CD14-positive monocyte (primary cell): ENCODE results near the gene GAGE10. TPM values are rescaled to one million over a fixed set of nuclear protein-coding genes. Genes with fewer than 3 reads are reported as not detected.

Experiments
- DNase-seq, 3 donors: peaks; one replicate each; pipeline ENCODE4 v3.0.0-alpha.2; 2011 to 2022
- H2AFZ ChIP-seq: 2 replicates; pipeline ENCODE4 v1.6.0; 2012; ENCODE audit warnings: mild to moderate bottlenecking, low read depth, low read length, inconsistent platforms; ENCODE audit not compliant: insufficient read depth, poor library complexity, severe bottlenecking
- H3K27ac ChIP-seq, 2 donors: 1 replicate in 1 of 2; 2 replicates in 1 of 2; pipeline ENCODE4 v1.5.1; 2012 to 2013; ENCODE audit warnings: low read length in 2 of 2, control low read depth in 1 of 2, inconsistent platforms in 1 of 2, low read depth in 1 of 2, mild to moderate bottlenecking in 1 of 2
- H3K27me3 ChIP-seq, 2 donors: one replicate each; pipeline versions ENCODE4 v1.6.0 to v1.6.1; 2011 to 2013; ENCODE audit warnings: low read length in 2 of 2; ENCODE audit not compliant: control insufficient read depth in 2 of 2, insufficient read depth in 2 of 2
- H3K36me3 ChIP-seq, 2 donors: replicated peaks in 1 of 2; 1 replicate in 1 of 2; 2 replicates in 1 of 2; pipeline versions ENCODE4 v1.5.1 to v1.6.1; 2012 to 2013; ENCODE audit warnings: low read length in 2 of 2, control low read depth in 1 of 2, inconsistent platforms in 1 of 2, mild to moderate bottlenecking in 1 of 2; ENCODE audit not compliant: insufficient read depth in 2 of 2, control insufficient read depth in 1 of 2
- H3K4me1 ChIP-seq, 2 donors: 1 replicate in 1 of 2; 2 replicates in 1 of 2; pipeline versions ENCODE4 v1.5.1 to v1.6.1; 2012 to 2013; ENCODE audit warnings: low read length in 2 of 2, control low read depth in 1 of 2, inconsistent platforms in 1 of 2, mild to moderate bottlenecking in 1 of 2, moderate library complexity in 1 of 2; ENCODE audit not compliant: insufficient read depth in 2 of 2, control insufficient read depth in 1 of 2
- H3K4me2 ChIP-seq: replicated peaks from 2 replicates; pipeline ENCODE3; 2012; ENCODE audit warnings: low read length, moderate library complexity, mild to moderate bottlenecking; ENCODE audit not compliant: poor library complexity, severe bottlenecking; ENCODE audit errors: extremely low read depth
- H3K4me3 ChIP-seq, 3 experiments: fragments of 200-600 bp in 1 of 3; sonication (generic) in 1 of 3; replicated peaks in 1 of 3; 1 replicate in 2 of 3; 2 replicates in 1 of 3; pipeline ENCODE4 v1.5.1; 2011 to 2013; ENCODE audit warnings: low read length in 3 of 3, mild to moderate bottlenecking in 3 of 3, control low read depth in 2 of 3, low read depth in 2 of 3, inconsistent platforms in 1 of 3, moderate library complexity in 1 of 3
- H3K79me2 ChIP-seq: 2 replicates; pipeline ENCODE4 v1.6.0; 2012; ENCODE audit warnings: mild to moderate bottlenecking, control low read depth, inconsistent platforms, low read length, moderate library complexity; ENCODE audit not compliant: insufficient read depth
- H3K9ac ChIP-seq: 2 replicates; pipeline ENCODE4 v1.6.0; 2017; ENCODE audit warnings: low read length, mild to moderate bottlenecking; ENCODE audit not compliant: insufficient read depth, poor library complexity, severe bottlenecking
- H3K9me3 ChIP-seq, 2 donors: replicated peaks in 1 of 2; 1 replicate in 1 of 2; 2 replicates in 1 of 2; pipeline versions ENCODE4 v1.5.1 to v1.6.1; 2012 to 2013; ENCODE audit warnings: low read length in 2 of 2, control low read depth in 1 of 2; ENCODE audit not compliant: control insufficient read depth in 1 of 2, insufficient read depth in 1 of 2
- H4K20me1 ChIP-seq: 2 replicates; pipeline ENCODE4 v1.6.0; 2012; ENCODE audit warnings: mild to moderate bottlenecking, low read length, control low read depth, moderate library complexity; ENCODE audit not compliant: insufficient read depth
- H3K27ac Mint-ChIP-seq, 7 donors: one replicate each; pipeline ENCODE4 v1.8.0; 2020; ENCODE audit warnings: mild to moderate bottlenecking in 7 of 7, mixed read lengths in 7 of 7, moderate library complexity in 6 of 7, inconsistent platforms in 2 of 7
- H3K27me3 Mint-ChIP-seq, 3 donors: one replicate each; pipeline ENCODE4 v1.8.0; 2021 to 2022; ENCODE audit warnings: low read depth in 3 of 3, mild to moderate bottlenecking in 3 of 3, mixed read lengths in 3 of 3, moderate library complexity in 3 of 3, inconsistent platforms in 1 of 3
- H3K36me3 Mint-ChIP-seq, 2 donors: one replicate each; pipeline ENCODE4 v1.8.0; 2020; ENCODE audit warnings: mixed read lengths in 2 of 2, inconsistent platforms in 1 of 2, mild to moderate bottlenecking in 1 of 2
- H3K4me1 Mint-ChIP-seq: one replicate; pipeline ENCODE4 v1.8.0; 2020; ENCODE audit warnings: mild to moderate bottlenecking, mixed read lengths
- H3K4me3 Mint-ChIP-seq, 2 donors: one replicate each; pipeline ENCODE4 v1.8.0; 2020; ENCODE audit warnings: mild to moderate bottlenecking in 2 of 2, mixed read lengths in 2 of 2, moderate library complexity in 1 of 2
- H3K9me3 Mint-ChIP-seq, 7 donors: one replicate each; pipeline ENCODE4 v1.8.0; 2020 to 2022; ENCODE audit warnings: mixed read lengths in 7 of 7, mild to moderate bottlenecking in 6 of 7, moderate library complexity in 6 of 7, inconsistent platforms in 2 of 7
- WGBS: methylation state at CpG from one replicate; pipeline ENCODE4 v1.1.5; 2013; ENCODE audit warnings: missing lambda C conversion rate; ENCODE audit not compliant: insufficient coverage; 5-methylcytosine and 5-hydroxymethylcytosine counted together
- intact Hi-C, 2 donors: fragments of 100-400 bp; cut with micrococcal nuclease; formaldehyde crosslinking; loops; one replicate each; pipeline versions ENCODE4 v1.15.0 to v1.15.1; 2023
- polyA plus RNA-seq, 3 donors: library from polyadenylated mRNA; depleted of rRNA in 1 of 3; unstranded in 2 of 3; stranded (reverse) in 1 of 3; fragments of 300-500 nt in 2 of 3; fragments of >200 nt in 1 of 3; fragmentation: Illumina TruSeq in 2 of 3; gene quantifications; 1 replicate in 2 of 3; 2 replicates in 1 of 3; pipeline ENCODE4 v1.2.3, GENCODE V29; 2012 to 2021
- TF ChIP-seq, protein P1 (sequence below): fragments of 200-600 bp; IDR thresholded peaks from one replicate; pipeline ENCODE4 v1.8.0; 2022; ENCODE audit warnings: antibody characterized with exemption, mild to moderate bottlenecking

GAGE10 gene
- polyA plus RNA-seq, 3 donors, result not detected

- no peaks in the 10 kb centered on the region for H3K9me3 ChIP-seq
- TF ChIP-seq, protein P1, sequence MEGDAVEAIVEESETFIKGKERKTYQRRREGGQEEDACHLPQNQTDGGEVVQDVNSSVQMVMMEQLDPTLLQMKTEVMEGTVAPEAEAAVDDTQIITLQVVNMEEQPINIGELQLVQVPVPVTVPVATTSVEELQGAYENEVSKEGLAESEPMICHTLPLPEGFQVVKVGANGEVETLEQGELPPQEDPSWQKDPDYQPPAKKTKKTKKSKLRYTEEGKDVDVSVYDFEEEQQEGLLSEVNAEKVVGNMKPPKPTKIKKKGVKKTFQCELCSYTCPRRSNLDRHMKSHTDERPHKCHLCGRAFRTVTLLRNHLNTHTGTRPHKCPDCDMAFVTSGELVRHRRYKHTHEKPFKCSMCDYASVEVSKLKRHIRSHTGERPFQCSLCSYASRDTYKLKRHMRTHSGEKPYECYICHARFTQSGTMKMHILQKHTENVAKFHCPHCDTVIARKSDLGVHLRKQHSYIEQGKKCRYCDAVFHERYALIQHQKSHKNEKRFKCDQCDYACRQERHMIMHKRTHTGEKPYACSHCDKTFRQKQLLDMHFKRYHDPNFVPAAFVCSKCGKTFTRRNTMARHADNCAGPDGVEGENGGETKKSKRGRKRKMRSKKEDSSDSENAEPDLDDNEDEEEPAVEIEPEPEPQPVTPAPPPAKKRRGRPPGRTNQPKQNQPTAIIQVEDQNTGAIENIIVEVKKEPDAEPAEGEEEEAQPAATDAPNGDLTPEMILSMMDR, result no peak
- no peak overlapping the region for H3K4me3 Mint-ChIP-seq
- no peaks in the 10 kb centered on the region for H4K20me1 ChIP-seq
- no peaks in the 10 kb centered on the region for H3K27me3 ChIP-seq
- no peaks in the 10 kb centered on the region for H3K36me3 ChIP-seq
- peaks cover 3% of the 10 kb centered on the region in 2 donors for H3K4me1 ChIP-seq
- H3K27ac Mint-ChIP-seq, result no peak overlapping the region
- peaks cover 0 to 10% (median 5%) of the 10 kb centered on the region in 3 donors for H3K27me3 Mint-ChIP-seq
- no peak overlapping the region for H3K4me2 ChIP-seq
- H2AFZ ChIP-seq, result no peak overlapping the region
- H3K36me3 Mint-ChIP-seq, result peaks cover 3 to 5% of the 10 kb centered on the region in 2 donors
- H3K79me2 ChIP-seq, result peaks cover 10% of the 10 kb centered on the region
- no peak overlapping the region for H3K9ac ChIP-seq
- WGBS, result no CpG with 5 or more reads among the region's 3 CpGs
- DNase-seq, result no peak
- H3K4me3 ChIP-seq, result no peak overlapping the region
- H3K27ac ChIP-seq, result no peak overlapping the region
- H3K4me1 Mint-ChIP-seq, result peaks cover 24% of the 10 kb centered on the region
- intact Hi-C loops, result no loop called here
- H3K9me3 Mint-ChIP-seq, result peaks cover 0 to 3% (median 0%) of the 10 kb centered on the region in 7 donors
Measured at GRCh38 chrX:49277535-49277830, 26.0 kb upstream of the GAGE10 start.

GRCh38 chrX:49278081-49278480 lies 25.4 kb upstream of the GAGE10 start:
- Histone ChIP-seq H3K4me1 (no peaks in the 10 kb centered on the region), H3K27me3 (no peaks in the 10 kb centered on the region), H3K79me2 (peaks cover 7% of the 10 kb centered on the region), H3K9me3 (no peaks in the 10 kb centered on the region), H3K4me2 (no peak overlapping the region), H3K36me3 (no peaks in the 10 kb centered on the region), H2AFZ (no peak overlapping the region), H3K27ac (no peak overlapping the region), H3K9ac (no peak overlapping the region), H4K20me1 (no peaks in the 10 kb centered on the region), H3K4me3 (no peak overlapping the region)
- Mint-ChIP-seq H3K27ac (no peak overlapping the region), H3K36me3 (peaks cover 3 to 5% of the 10 kb centered on the region in 2 donors), H3K27me3 (peaks cover 0 to 12% (median 5%) of the 10 kb centered on the region in 3 donors), H3K4me1 (peaks cover 19% of the 10 kb centered on the region), H3K4me3 (no peak overlapping the region), H3K9me3 (peaks cover 0 to 3% (median 0%) of the 10 kb centered on the region in 7 donors)
- intact Hi-C loops, result no loop called here
- 100% methylated on average over 1 of the region's 3 CpGs for WGBS
- TF ChIP-seq, protein P1, result no peak
- DNase-seq, result no peak
